ENCODE measurements around the gene SDR42E2. TPM values are rescaled to one million over a fixed set of nuclear protein-coding genes. Genes with fewer than 3 reads are reported as not detected.

Gene SDR42E2
- total RNA-seq, 4 donors from 2014 or later, result not detected

GRCh38 chr16:22141767-22142166 lies 20.5 kb upstream of the SDR42E2 start:
- H3K4me1 ChIP-seq, result no peaks in the 10 kb centered on the region
- no peaks in the 10 kb centered on the region for H3K9me3 ChIP-seq
- H3K36me3 ChIP-seq, result no peaks in the 10 kb centered on the region
- TF ChIP-seq POLR2A (IDR thresholded peaks at IDR 0.05), result no peak
- no peak for TF ChIP-seq CTCF (IDR thresholded peaks at IDR 0.05)
- intact Hi-C loops (cut with DNase I; ENCODE audit: low total_unique reads), result no loop called here
- no peak for DNase-seq
- no peak overlapping the region for H3K27ac ChIP-seq
- H3K4me3 ChIP-seq, result no peak overlapping the region
- no peaks in the 10 kb centered on the region for H3K27me3 ChIP-seq

- H3K4me3 ChIP-seq, result no peak overlapping the region
- no peaks in the 10 kb centered on the region for H3K36me3 ChIP-seq
- H3K27ac ChIP-seq, result no peak overlapping the region
- no peaks in the 10 kb centered on the region for H3K4me1 ChIP-seq
- H3K9me3 ChIP-seq, result no peaks in the 10 kb centered on the region
- DNase-seq, result no peak
- intact Hi-C loops (cut with DNase I; ENCODE audit: low total_unique reads), result no loop called here
- TF ChIP-seq CTCF (IDR thresholded peaks at IDR 0.05) (no peak), POLR2A (IDR thresholded peaks at IDR 0.05) (no peak)
- no peaks in the 10 kb centered on the region for H3K27me3 ChIP-seq
Measured at GRCh38 chr16:22144520-22144919, 17.8 kb upstream of the SDR42E2 start.

GRCh38 chr16:22147853-22148252 lies 14.5 kb upstream of the SDR42E2 start:
- H3K27ac ChIP-seq, result no peak overlapping the region
- intact Hi-C loops (cut with DNase I; ENCODE audit: low total_unique reads), result no loop called here
- H3K36me3 ChIP-seq, result no peaks in the 10 kb centered on the region
- H3K4me1 ChIP-seq, result no peaks in the 10 kb centered on the region
- TF ChIP-seq POLR2A (IDR thresholded peaks at IDR 0.05) (no peak), CTCF (IDR thresholded peaks at IDR 0.05) (no peak)
- no peaks in the 10 kb centered on the region for H3K27me3 ChIP-seq
- no peaks in the 10 kb centered on the region for H3K9me3 ChIP-seq
- no peak for DNase-seq
- no peak overlapping the region for H3K4me3 ChIP-seq

GRCh38 chr16:22151246-22151998 lies 10.9 kb upstream of the SDR42E2 start:
- H3K27ac ChIP-seq, result no peak overlapping the region

More at GRCh38 chr16:22151246-22151998, 10.9 kb upstream of the SDR42E2 start:
- Histone ChIP-seq H3K4me1 (no peaks in the 10 kb centered on the region), H3K4me3 (no peak overlapping the region), H3K9me3 (no peaks in the 10 kb centered on the region), H3K36me3 (no peaks in the 10 kb centered on the region), H3K27me3 (no peaks in the 10 kb centered on the region)
- TF ChIP-seq CTCF (IDR thresholded peaks at IDR 0.05) (no peak), POLR2A (IDR thresholded peaks at IDR 0.05) (no peak)
- DNase-seq, result no peak
- intact Hi-C loops (cut with DNase I; ENCODE audit: low total_unique reads), result no loop called here
